DND-41 (cell line): ENCODE measurements around the gene SEMA6A.

Experiments used
- EZH2 ChIP-seq: IDR thresholded peaks from 3 replicates; pipeline ENCODE4 v1.6.1; 2012; ENCODE audit warnings: borderline replicate concordance, low read depth, mild to moderate bottlenecking, moderate library complexity, low read length, inconsistent platforms; ENCODE audit not compliant: severe bottlenecking
- TF ChIP-seq, protein P1 (sequence below): IDR thresholded peaks from 2 replicates; pipeline ENCODE4 v1.5.1; 2012; ENCODE audit warnings: borderline replicate concordance, low read length, moderate library complexity, mild to moderate bottlenecking; ENCODE audit not compliant: poor library complexity, severe bottlenecking; ENCODE audit errors: extremely low read depth

DNA sequence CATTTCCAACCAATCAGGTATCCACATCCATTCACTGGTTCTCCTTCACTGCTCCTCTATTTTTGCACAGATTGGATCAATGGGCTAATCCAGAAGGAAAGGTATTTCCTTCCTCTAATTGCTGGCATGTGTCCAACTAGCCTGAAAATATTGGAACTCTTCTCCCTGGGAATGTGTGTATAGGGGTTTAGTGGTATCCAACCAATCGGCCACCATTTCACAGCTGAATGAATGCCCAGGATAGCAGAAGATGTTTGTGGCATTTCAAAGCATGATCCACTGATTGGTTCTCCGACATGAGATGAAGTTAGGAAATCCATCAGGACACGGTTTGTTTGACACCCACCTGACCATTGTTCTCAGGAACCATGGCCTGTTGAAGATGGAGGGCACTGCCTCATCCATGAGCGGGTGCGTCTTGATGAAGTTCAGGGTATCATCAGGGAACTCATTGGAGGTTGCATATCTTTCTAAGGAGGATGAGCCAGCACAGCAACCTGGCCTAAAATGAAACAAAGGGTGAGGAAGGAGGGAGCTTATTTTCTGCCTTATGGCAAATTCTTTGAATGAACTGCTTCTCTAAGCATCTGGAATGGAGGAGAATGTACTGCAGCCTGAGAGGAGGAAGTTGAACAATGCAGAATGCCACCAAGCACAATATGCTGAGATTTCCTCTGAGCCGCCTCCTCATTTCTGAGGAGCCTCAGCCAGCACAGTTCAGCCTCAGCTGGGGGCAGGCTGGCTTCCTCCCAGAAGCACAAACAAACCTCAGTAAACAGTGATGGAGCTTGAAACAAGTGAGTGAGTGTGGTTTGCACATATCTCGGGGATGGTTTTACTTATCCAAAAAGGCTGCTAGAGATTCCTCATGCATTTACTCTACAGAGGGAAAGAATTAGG, 94.6 kb downstream of the SEMA6A start:
- TF ChIP-seq, protein P1, sequence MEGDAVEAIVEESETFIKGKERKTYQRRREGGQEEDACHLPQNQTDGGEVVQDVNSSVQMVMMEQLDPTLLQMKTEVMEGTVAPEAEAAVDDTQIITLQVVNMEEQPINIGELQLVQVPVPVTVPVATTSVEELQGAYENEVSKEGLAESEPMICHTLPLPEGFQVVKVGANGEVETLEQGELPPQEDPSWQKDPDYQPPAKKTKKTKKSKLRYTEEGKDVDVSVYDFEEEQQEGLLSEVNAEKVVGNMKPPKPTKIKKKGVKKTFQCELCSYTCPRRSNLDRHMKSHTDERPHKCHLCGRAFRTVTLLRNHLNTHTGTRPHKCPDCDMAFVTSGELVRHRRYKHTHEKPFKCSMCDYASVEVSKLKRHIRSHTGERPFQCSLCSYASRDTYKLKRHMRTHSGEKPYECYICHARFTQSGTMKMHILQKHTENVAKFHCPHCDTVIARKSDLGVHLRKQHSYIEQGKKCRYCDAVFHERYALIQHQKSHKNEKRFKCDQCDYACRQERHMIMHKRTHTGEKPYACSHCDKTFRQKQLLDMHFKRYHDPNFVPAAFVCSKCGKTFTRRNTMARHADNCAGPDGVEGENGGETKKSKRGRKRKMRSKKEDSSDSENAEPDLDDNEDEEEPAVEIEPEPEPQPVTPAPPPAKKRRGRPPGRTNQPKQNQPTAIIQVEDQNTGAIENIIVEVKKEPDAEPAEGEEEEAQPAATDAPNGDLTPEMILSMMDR = no peak
- TF ChIP-seq EZH2 = no peak
